IMR-90 (cell line): Measurements from ENCODE around the gene SOBP.

Experiments used
- CEBPB ChIP-seq: IDR thresholded peaks from 2 replicates; pipeline ENCODE4 v1.6.1; 2012; ENCODE audit warnings: low read depth, low read length, improper control_type of control experiment
- CHD1 ChIP-seq: IDR thresholded peaks from 2 replicates; pipeline ENCODE4 v1.6.1; 2012; ENCODE audit warnings: low read depth, low read length, improper control_type of control experiment
- CTCF ChIP-seq: conservative IDR thresholded peaks from 2 replicates; pipeline ENCODE4 v1.5.1; 2012; ENCODE audit warnings: mild to moderate bottlenecking, low read depth, low read length, improper control_type of control experiment
- FOS ChIP-seq: fragments of 150-350 bp; IDR thresholded peaks from 2 replicates; pipeline ENCODE4 v1.6.1; 2016; ENCODE audit warnings: low read depth, low read length
- MAZ ChIP-seq: IDR thresholded peaks from 2 replicates; pipeline ENCODE4 v1.6.1; 2012; ENCODE audit warnings: low read depth, mild to moderate bottlenecking, low read length, improper control_type of control experiment, moderate library complexity, borderline replicate concordance
- NFE2L2 ChIP-seq: fragments of 150-350 bp; IDR thresholded peaks from 2 replicates; pipeline ENCODE4 v1.6.1; 2016; ENCODE audit warnings: low read depth, mild to moderate bottlenecking, low read length
- POLR2A ChIP-seq: IDR thresholded peaks from 2 replicates; pipeline ENCODE4 v1.6.1; 2012; ENCODE audit warnings: mild to moderate bottlenecking, low read depth, low read length
- RAD21 ChIP-seq: IDR thresholded peaks from 2 replicates; pipeline ENCODE4 v1.6.1; 2012; ENCODE audit warnings: low read length, improper control_type of control experiment
- RFX5 ChIP-seq: IDR thresholded peaks from 2 replicates; pipeline ENCODE4 v1.8.0; 2012; ENCODE audit warnings: low read depth, mild to moderate bottlenecking, low read length, moderate library complexity
- SMC3 ChIP-seq: fragments of 150-350 bp; IDR thresholded peaks from 2 replicates; pipeline ENCODE4 v1.6.1; 2016; ENCODE audit warnings: low read depth, mild to moderate bottlenecking, antibody characterized with exemption, low read length, moderate library complexity

- TF ChIP-seq FOS (no peak), CHD1 (no peak), NFE2L2 (no peak), CTCF (no peak), CEBPB (no peak), SMC3 (no peak), MAZ (no peak), POLR2A (no peak), RAD21 (no peak), RFX5 (no peak)
Measured at GRCh38 chr6:107534571-107535141, 44.7 kb downstream of the SOBP start.
